GM18498 (cell line): Measurements from ENCODE around the gene SLC22A7.
"Not testable (repeated sequence)": the region's sequence is repeated elsewhere in the genome, so short reads cannot be mapped to it uniquely, and the experiment has no call there.

ENCODE experiments used
- ATAC-seq: cut with Tn5 transposase; IDR thresholded peaks from one replicate; pipeline ENCODE4 v1.9.1; 2021; ENCODE audit warnings: mild to moderate bottlenecking, moderate library complexity; ENCODE audit not compliant: unreplicated experiment

The SLC22A7 gene

DNA sequence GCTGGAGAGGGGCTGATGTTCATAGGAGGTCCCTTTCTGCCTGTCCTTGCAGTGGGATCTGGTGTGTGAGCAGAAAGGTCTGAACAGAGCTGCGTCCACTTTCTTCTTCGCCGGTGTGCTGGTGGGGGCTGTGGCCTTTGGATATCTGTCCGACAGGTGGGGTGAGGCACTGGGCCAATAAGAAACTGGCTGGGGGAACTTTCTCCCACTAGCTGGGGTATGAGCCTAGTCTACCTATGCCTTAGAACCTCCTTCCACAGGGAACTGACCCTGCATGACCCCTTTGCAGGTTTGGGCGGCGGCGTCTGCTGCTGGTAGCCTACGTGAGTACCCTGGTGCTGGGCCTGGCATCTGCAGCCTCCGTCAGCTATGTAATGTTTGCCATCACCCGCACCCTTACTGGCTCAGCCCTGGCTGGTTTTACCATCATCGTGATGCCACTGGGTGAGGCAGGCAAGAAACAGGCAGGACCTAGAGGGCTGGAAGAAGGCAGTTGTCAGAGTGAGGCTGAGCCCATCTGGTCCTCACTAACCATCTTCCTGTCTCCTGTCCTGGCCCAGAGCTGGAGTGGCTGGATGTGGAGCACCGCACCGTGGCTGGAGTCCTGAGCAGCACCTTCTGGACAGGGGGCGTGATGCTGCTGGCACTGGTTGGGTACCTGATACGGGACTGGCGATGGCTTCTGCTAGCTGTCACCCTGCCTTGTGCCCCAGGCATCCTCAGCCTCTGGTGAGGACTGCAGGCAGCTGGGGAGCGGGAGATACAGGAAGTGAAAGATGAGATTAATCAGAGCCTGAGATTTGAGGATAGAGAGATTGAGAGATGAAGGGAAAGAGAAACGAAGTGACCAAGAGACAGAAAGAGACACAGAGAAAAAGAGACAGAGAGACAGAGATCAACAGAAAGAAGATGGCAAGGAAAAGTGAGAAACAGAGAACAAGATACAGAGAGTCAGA lies 1.6 kb downstream of the SLC22A7 start:
- no peak for ATAC-seq

DNA sequence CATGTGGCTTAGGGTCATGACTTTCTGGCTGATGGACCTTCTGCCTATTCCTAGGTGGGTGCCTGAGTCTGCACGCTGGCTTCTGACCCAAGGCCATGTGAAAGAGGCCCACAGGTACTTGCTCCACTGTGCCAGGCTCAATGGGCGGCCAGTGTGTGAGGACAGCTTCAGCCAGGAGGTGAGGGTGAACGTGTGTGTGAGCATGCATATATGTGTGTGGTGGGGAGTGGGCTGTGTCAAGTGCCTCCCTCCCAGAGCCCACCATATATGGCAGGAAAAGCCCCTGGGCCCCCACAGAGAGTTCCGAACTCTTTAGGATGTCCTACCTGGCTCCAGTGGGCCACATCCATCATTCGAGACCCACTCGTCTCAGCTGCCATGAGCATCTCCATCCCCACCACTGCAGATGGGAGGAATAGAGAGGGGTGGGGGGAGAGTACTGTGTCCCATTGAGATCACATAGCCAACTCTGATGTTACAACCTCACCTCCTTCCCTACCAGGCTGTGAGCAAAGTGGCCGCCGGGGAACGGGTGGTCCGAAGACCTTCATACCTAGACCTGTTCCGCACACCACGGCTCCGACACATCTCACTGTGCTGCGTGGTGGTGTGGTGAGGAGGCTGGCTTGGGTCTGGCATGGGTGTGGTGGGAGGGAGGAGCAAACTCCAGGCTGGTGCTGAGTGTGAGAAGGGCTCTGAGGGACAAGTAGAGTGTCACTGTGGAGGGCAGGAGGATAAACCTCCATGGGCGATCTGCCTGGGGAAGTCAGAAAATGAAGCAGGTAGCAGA lies 3.2 kb downstream of the SLC22A7 start:
- no peak for ATAC-seq

DNA sequence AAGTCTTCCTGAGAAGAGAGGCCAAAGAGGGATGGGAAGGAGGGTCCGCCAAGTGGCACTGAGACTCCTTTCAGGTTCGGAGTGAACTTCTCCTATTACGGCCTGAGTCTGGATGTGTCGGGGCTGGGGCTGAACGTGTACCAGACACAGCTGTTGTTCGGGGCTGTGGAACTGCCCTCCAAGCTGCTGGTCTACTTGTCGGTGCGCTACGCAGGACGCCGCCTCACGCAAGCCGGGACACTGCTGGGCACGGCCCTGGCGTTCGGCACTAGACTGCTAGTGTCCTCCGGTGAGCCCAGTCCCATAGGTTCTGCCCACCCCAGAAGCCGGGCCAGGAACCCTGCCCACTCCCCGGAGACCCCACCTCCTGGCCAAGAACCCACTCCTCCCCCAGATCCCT lies 4.1 kb downstream of the SLC22A7 start:
- ATAC-seq = no peak

DNA sequence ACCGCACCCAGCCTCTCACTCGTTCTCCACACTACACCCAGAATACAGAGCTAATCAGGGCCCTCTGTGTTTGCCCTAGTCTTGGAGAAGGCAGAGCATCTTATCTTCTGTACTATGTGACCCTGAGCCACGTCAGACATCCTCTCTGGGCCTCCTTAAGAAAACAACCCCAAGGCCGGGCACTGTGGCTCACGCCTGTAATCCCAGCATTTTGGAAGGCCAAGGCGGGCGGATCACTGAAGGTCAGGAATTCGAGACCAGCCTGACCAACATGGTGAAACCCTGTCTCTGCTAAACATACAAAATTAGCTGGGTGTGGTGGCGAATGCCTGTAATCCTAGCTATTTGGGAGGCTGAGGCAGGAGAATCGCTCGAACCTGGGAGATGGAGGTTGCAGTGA lies 4.9 kb downstream of the SLC22A7 start:
- not testable (repeated sequence) for ATAC-seq

DNA sequence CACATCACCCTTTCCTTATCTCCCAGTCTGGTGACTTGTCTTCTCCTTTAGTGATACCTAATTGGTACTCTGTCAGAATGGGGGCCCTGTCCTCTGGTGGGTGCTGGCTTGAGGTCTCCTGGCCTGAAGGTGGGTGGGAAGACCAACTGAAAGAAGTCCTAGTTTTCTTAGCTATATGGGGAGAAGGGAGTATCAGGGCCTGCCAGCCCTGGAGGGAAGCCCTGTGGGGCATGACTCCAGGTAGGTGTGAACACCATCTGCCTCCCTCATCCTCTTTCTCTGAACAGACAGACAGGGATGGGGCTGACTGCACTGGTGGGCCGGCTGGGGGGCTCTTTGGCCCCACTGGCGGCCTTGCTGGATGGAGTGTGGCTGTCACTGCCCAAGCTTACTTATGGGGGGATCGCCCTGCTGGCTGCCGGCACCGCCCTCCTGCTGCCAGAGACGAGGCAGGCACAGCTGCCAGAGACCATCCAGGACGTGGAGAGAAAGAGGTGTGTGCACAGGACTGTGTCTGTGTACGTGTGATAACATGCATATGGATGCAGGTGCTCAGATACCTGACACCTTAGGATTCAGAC lies 5.8 kb downstream of the SLC22A7 start:
- no peak for ATAC-seq

DNA sequence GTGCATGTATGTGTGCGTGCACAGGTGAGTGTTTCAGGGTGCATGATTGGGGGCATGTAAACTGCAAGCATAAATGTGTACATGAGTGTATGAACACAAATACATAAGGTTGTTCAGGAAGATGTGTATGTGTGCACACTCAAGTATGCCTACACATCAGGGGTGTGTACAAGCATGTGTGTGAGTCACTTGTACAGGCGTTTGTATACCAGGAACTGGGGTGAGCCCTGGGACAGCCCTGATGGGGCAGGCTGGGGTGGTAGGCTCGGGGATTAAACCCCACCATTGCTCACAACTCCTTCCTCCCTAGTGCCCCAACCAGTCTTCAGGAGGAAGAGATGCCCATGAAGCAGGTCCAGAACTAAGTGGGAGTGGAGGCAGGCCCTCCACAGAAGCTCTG lies 6.3 kb downstream of the SLC22A7 start:
- no peak for ATAC-seq

DNA sequence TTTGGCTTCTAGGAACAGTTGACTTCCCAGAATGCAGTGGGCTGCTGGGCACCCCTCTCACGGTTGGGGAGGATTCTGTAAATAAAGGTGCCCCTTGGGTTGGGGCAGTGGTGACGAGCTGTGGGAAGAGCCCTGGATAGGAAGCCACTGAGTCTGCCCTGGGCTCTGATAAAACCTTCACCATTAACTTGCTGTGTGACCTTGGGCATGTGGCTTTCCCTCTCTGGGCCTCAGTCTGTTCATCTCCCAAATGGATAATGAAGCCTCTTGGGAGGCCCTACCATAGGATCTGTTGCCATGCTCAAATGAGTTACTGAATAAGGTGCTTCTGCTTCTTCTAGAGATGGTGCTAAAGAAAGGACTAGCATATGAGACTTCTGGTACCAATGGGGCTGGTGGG lies 6.8 kb downstream of the SLC22A7 start:
- ATAC-seq = no peak

DNA sequence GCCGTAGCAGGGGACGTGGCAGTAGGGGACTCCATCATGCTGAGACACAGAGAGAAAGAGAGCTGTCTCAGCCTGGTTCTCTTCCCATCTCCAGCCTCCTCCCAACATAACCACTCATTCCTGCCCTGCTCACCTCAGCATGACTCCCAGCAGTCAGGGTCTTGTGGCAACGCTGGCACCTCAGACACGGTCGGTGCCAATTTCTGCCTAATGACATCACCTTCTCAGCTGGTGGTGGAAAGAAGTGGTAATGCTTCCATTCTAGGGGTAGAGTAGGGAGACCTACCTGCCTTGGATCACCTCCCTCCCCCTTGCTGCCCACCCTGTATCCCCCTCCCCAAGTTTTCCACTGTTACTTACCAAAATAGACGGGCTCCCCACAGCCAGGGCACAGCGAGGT lies 8.0 kb downstream of the SLC22A7 start:
- ATAC-seq = no peak

DNA sequence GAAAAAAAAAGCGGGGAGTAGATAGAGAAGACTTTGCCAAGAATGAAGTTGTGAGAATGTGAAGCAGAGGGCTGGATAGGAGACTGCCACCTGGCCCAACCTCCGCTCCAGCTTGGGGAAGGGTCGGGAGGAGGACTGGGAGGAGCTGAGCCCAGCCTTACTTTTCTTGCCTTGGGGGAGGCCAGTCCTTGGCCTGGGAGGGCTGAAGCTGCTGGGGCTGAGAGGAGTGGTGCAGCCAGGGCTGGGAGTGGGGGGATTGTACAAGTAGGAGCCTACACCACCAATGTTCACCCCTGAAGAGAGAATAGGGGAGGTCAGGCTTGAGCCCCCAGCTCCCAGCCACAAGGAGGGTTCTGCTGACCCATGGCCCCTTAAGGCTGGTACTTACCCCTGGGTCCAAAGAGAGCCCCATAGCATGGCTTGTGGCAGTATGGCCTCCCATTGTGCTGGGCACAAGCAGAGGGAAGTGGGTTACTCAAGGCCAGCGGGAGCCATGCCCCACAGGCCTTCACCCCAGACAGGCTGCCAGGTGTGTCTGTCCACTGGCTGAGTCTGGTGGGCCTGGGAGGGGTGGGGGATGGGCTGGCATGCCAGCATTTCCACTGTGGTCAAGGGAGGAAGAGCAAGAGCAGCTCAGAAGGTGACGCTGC lies 9.5 kb downstream of the SLC22A7 start:
- no peak for ATAC-seq

DNA sequence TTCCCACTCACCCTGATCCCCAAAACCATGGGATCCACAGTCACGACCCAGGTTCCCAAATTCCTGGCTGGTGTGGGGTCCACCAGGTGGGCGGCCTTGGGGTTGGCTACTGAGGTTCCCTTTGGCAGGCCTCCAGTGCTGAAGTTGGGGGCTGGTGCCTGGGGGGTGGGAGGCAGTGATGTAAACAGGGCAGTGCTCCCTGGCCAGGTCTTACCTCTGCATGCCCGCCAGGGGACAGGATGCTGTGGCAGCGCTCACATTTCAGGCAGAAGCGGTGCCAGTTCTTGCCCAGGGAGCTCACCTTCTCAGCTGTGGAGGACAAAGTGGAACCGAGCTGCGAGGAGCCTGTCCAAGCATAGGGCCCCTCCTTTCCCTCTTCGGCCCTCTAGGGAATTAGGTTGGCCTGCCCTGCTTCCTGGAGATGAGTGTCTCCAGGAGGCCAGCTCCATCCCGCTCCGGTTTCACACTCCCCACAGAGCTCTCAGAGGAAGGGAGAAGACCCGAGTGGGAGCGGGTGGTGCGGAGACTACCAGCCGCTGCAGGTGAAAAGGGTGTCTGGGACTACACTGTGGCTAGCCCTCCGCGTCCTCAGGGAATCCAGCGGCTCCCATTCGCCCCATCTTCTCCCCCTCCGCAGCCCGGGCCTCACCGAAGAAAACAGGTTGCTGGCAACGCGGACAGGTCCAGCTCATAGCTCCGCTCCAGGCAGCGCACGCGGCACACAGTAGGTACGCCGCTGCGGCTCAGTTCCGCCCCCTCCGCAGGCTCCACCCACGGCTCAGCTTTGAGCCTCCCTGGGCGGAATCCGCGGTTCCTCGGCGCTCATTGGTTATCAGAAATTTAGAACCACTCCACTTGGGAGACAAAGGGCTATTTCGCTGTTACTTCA lies 10.3 kb downstream of the SLC22A7 start, which contains the start of gene CRIP3:
TSS of gene CRIP3 (minus strand) at position 726 of the 889 bp plus-strand sequence. CDS start at position 692, 34 bp downstream.
- peak; percentile 72 for ATAC-seq

DNA sequence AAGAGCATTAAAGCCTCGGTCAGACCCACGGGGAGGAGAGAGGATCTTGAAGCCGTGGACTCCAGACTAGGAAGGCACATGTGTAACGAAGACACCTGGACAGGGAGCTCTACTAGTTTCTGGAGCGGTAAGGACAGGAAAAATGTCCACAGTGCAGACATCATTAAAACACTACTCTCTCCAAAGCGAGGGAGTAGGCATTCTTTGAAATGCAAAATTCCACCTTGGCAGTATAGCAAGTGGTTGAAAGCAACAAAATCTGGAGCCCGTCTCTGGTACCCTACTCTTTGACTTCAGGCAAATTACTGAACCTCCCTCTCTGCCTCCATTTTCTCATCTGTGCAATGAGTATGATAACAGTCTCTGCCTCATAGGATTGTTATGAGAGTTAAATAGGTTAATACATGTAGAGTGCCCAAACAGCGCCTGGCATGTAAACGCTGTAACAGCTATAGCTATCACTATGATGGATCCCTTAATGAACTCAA lies 11.0 kb downstream of the SLC22A7 start:
- no peak for ATAC-seq

DNA sequence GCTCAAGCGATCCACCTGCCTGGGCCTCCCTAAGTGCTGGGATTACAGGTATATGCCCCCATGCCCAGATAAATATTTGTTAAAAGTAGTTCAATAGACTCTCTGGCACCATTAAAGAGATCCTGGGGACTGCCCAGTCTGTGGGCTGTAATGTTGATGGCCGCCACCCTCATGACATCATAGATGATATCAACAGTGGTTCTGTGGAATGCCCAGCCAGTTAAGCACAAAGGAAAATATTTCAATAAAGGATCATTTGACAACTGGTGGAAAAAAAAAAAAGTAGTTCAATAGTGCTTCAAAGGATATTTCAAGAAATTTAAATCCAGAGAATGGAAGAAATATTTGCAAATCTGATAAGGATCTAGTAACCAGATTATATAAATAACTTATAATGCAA lies 12.1 kb downstream of the SLC22A7 start:
- no peak for ATAC-seq

DNA sequence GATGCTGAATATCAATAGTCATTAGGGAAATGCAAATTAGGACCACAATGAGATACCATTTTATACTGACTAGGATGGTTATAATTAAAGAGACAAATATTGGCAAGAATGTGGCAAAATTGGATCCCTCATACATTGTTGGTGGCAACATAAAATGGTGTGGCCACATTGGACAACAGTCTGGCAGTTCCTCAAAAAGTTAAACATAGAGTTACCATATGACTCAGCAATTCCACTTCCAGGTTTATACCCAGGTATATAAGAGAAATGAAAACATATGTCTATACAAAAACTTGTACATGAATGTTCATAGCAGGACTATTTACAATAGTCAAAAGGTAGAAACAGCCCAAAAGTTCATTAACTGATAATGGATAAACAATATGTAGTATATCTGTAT lies 12.6 kb downstream of the SLC22A7 start:
- ATAC-seq = no peak

DNA sequence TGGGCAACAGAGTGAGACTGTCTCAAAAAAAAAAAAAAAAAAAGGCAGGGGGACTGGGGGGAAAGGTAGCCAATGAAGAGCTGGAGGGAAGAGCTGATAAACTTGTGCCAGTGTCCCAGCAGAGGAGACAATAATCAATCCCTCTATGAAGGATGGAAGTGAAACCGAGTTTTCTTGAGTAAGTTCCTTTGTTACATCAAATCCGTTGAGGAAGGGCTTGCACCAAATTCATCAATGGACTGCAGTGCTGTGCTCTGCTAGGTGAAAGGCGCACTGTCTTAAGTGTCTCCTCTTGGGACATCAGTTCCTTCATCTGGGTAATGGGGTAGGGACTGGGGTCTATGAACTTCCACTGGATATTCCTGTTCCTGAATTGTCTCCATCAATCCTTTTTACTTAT lies 13.6 kb downstream of the SLC22A7 start:
- no peak for ATAC-seq

DNA sequence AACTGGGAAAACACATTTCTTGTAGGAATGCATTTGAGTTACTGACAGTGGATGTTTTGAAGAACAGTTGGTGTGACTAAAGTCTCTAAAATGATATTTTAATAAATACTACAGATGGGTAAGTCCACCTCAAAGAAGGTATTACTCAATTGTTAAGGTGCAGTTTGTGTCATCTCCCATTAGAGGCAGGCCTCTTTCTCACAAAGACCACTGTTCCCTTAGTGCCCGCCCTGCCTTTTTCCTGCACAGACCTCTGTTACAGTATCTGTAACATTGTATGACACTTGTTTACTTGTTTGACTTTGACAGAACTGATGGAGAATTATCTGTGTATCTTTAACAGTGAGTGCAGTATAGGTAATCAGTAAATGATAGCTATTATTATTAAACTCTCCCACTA lies 15.8 kb downstream of the SLC22A7 start:
- no peak for ATAC-seq

DNA sequence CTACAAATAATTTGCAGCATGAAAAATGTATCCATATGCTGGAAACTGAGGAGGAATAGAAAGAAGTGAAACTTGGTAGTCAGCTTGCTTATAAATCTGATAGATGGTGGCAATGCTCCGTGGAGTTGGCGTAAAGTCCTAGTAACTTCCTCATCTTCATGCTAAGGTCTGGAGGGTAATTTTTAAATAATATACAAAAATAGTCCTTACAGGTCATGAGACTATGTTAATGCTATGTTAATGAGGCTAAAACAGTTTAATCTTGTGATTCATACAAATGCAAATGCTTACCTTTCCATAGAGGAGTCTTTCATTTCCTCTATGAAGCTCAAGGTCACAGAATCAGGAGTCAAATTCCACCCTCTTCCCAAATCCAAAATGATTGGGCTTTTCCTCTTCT lies 20.0 kb downstream of the SLC22A7 start:
- no peak for ATAC-seq

DNA sequence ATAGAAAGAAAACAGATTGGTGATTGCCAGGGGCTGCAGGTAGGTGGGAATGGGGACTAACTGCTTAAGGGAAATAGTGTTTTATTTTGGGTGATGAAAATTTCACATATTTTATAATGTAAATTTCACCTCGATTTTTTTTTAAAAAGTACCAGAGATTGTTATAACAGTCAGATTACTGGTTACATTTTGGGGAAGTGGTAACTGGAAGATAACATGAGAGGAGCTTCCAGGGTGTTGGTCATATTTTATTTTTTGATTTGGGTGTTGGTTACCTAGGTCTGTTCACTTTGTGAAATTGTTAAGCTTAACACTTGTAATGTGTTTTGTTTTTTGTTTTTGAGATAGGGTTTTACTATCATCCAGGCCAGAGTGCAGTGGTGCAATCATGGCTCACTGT lies 27.8 kb downstream of the SLC22A7 start:
- no peak for ATAC-seq

DNA sequence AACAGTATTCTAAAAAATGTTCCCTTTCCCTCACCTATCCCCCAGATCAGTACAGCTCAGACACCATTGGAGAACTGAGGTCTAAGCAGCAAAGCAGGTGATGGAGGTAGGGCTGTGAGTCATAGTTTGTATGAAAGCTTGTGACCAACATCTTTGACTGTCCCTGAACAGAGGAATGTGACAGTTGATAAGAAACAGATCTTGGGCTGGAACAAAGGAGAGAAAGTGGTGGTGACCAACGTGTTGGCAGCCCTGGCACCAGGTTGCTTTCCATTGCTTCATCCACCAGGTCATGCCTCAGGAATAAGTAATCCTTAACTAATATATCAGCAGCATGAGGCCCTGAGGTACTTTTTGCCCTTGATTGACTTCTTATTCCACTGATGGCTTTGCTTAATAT lies 30.5 kb downstream of the SLC22A7 start:
- ATAC-seq = no peak

DNA sequence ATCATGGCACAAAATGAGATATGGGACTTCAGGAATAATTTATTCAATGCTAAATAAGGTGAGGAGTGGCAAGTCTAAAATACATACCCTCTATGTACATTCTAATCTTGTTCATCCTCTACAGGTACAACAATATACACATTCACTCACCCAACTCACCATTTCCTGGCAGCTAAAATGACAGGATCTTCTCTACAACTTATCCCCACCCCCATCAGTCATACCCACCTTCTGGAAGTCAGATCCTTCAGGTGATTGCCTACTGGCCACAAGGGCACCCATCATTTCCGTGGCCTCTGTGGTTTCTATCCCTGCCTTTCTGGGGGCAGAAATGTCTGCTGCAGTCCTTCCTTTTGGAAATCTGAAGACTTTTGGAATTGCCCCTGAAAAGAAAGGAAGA lies 33.4 kb downstream of the SLC22A7 start:
- ATAC-seq = no peak

DNA sequence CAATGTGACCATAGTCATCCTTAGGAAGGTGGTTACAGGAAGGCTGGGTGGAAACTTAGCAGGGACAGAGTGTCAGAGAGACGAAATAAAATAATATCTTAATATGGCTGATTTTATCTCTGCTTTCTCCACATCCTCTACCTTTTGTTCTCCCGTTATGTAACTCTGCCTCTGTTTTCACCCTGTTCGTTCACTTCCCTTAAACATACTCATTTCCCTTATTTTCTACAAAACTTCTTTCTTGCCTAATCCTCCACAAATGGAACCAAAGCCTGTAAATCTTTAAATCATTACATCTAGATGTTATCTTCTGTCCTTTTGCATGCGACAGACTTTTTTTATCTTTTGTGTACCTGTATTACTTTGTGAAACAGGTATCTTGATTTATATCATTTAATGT lies 33.8 kb downstream of the SLC22A7 start:
- no peak for ATAC-seq
